Activated CD8-positive, alpha-beta memory T cell treated with anti-CD3 and anti-CD28 coated beads, Interleukin-2, amount 10 ng/mL, durations not matched to agents 7 days and 5 days (primary cell): ENCODE measurements around the gene BDNF. TPM values are rescaled to one million over a fixed set of nuclear protein-coding genes. Genes with fewer than 3 reads are reported as not detected.
"Not testable (repeated sequence)": the region's sequence is repeated elsewhere in the genome, so short reads cannot be mapped to it uniquely, and the experiment has no call there.

Experiments
- ATAC-seq: fragments of 150-1000 bp; cut with Tn5 transposase; one replicate; pipeline ENCODE4 v1.10.0; 2021; ENCODE audit warnings: moderate library complexity
- CTCF ChIA-PET: fragments of 350-600 bp; sonication (Branson Sonifier 250); formaldehyde crosslinking; loops from one replicate; lab custom pipeline; 2021; ENCODE audit warnings: antibody characterized with exemption; lab: Charles Lee
- DNase-seq: peaks from one replicate; pipeline ENCODE4 v3.0.0-alpha.2; 2020
- H3K27ac Mint-ChIP-seq: one replicate; pipeline ENCODE4 v1.8.0; 2021; ENCODE audit warnings: mild to moderate bottlenecking, mixed read lengths
- H3K27me3 Mint-ChIP-seq: one replicate; pipeline ENCODE4 v1.8.0; 2021; ENCODE audit warnings: mixed read lengths
- H3K36me3 Mint-ChIP-seq: one replicate; pipeline ENCODE4 v1.8.0; 2021; ENCODE audit warnings: mild to moderate bottlenecking, mixed read lengths
- H3K4me1 Mint-ChIP-seq: one replicate; pipeline ENCODE4 v1.8.0; 2021; ENCODE audit warnings: mixed read lengths
- H3K4me3 Mint-ChIP-seq: one replicate; pipeline ENCODE4 v1.8.0; 2021; ENCODE audit warnings: mild to moderate bottlenecking, moderate library complexity, mixed read lengths
- H3K9me3 Mint-ChIP-seq: one replicate; pipeline ENCODE4 v1.8.0; 2022; ENCODE audit warnings: low read depth, mixed read lengths
- total RNA-seq, 2 experiments: library from RNA; stranded (reverse); gene quantifications; one replicate each; pipeline ENCODE4 v1.2.3, GENCODE V29; 2021

The BDNF gene
- total RNA-seq, 2 experiments from 2014 or later, result not detected

DNA sequence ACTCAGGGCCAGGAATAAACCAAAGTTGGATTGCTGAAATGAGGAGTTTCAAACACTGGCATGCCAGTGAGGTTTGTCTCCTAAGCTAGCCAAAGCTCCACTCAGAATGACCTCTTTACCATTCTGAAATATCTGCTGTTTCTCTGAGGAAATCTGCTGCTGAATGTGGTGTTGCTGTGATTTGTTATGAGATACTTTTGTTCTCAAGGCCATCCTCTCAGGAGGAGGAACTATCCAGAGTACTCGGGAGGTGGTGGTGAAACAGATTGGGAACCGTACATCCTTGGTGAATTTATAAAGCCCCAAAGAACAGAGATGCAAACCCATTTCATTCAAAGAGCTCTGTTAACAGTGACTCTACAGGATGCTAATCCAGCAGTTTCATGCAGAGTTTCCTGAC lies 50.5 kb downstream of the BDNF start:
- no peak for DNase-seq
- Mint-ChIP-seq H3K27me3 (no peaks in the 10 kb centered on the region), H3K4me3 (no peak overlapping the region), H3K4me1 (no peaks in the 10 kb centered on the region), H3K9me3 (peaks cover 2% of the 10 kb centered on the region), H3K27ac (no peak overlapping the region), H3K36me3 (no peaks in the 10 kb centered on the region)
- CTCF ChIA-PET, result no interaction called here
- no peak for ATAC-seq

DNA sequence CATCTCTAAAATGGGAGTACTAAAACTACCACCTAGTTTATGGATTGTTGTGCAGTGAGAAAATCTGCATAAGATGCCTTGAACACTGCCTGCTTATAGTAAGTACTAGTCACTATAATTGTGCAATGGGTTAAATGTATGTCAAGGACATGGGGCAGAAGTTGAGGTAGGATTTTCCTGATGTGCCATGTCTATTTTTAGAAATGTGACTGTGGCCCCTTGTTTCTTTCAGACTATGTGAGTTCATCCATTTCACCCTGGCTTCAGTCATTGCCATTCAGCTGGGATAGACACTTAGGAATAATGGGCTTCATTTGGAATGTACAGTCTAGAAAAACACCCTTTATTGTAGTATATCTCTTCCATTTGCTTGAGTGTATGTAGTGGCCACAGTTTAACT lies 51.4 kb downstream of the BDNF start:
- CTCF ChIA-PET, result no interaction called here
- Mint-ChIP-seq H3K9me3 (peaks cover 2% of the 10 kb centered on the region), H3K27ac (no peak overlapping the region), H3K36me3 (no peaks in the 10 kb centered on the region), H3K27me3 (no peaks in the 10 kb centered on the region), H3K4me1 (no peaks in the 10 kb centered on the region), H3K4me3 (no peak overlapping the region)
- no peak for DNase-seq
- no peak for ATAC-seq

DNA sequence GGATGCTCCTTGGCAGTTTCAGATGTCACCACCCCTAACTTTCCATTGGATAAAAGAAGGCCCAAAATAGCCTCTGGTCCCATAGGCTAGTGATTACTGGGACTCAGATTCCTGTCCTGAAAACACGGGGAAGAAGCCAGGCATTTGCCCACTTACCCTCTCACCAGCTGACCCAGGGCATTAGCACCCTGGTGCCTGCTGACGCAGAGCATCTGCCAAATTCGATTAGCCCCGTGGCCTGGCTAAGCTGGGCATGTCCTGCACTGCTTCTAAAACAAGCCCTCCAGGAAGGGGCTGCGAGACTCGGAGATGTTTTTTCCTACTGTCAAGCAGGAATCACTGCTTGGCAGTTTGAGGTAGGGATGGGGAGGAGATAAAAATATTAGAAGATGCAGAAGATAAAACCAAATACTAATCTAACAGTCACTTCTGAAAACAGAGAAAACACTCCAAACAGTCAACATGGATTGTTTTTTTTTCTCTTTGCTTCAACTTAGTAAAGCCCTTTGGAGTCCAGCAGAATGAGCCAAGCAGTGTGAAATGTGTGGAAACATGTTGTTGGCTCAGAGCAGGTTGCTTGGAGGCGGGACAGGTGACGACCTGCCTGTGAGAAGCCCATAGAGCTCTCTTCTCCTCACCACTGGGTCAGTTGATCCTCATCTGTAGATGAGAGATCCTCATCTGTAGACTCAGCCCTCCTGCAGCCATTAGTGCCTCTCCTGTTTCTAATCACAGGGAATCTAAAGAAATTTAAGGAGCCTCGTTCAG lies 54.0 kb downstream of the BDNF start:
- no peak overlapping the region for H3K27ac Mint-ChIP-seq
- CTCF ChIA-PET, result no interaction called here

DNA sequence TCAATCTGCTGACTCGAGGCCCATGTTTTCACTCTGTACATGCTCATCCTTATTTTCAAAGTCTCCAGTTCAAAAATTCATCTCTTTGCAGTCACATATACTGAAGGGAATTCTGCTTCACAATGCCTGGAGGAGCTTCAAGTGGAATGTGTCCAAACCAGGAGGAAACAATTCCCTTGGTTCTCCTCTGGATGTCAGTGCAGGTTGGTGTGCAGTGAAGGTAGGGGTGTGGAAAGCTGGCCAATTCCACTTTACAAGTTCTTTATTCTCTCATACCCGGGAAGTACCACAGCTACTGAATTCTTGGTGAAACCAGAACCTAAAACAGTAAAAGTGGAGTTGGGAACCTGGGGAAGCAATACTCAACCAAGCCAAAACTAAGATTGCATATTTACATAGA lies 57.3 kb downstream of the BDNF start:
- H3K27ac Mint-ChIP-seq, result no peak overlapping the region
- no peaks in the 10 kb centered on the region for H3K36me3 Mint-ChIP-seq
- no peak for ATAC-seq
- H3K4me3 Mint-ChIP-seq, result no peak overlapping the region
- no peak for DNase-seq
- H3K4me1 Mint-ChIP-seq, result no peaks in the 10 kb centered on the region
- peaks cover 2% of the 10 kb centered on the region for H3K9me3 Mint-ChIP-seq
- H3K27me3 Mint-ChIP-seq, result no peaks in the 10 kb centered on the region
- CTCF ChIA-PET, result no interaction called here

More for the DNA sequence above, 54.0 kb downstream of the BDNF start:
- H3K4me3 Mint-ChIP-seq, result no peak overlapping the region
- ATAC-seq (no peak), DNase-seq (no peak)
- peaks cover 2% of the 10 kb centered on the region for H3K9me3 Mint-ChIP-seq
- no peaks in the 10 kb centered on the region for H3K4me1 Mint-ChIP-seq
- no peaks in the 10 kb centered on the region for H3K27me3 Mint-ChIP-seq
- no peaks in the 10 kb centered on the region for H3K36me3 Mint-ChIP-seq

DNA sequence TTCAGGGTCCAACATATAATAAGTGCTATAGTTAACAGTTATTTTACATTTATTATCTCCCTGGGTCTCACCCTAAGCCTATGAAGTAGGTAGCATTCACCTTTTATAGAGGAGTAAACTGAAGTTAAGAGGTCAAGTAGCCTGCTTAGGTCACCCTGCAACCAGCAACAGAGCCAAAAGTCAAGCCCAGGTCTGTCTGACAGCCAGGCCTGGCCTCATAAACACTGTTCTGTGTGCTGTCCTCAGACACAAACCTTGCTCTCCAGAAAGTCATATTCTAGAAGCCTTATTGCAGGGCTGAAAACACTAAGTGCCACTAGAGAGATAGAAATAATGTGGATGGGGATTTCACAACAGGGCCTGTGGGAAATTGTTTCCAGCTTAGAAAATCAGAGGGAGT lies 59.3 kb downstream of the BDNF start:
- no peaks in the 10 kb centered on the region for H3K36me3 Mint-ChIP-seq

DNA sequence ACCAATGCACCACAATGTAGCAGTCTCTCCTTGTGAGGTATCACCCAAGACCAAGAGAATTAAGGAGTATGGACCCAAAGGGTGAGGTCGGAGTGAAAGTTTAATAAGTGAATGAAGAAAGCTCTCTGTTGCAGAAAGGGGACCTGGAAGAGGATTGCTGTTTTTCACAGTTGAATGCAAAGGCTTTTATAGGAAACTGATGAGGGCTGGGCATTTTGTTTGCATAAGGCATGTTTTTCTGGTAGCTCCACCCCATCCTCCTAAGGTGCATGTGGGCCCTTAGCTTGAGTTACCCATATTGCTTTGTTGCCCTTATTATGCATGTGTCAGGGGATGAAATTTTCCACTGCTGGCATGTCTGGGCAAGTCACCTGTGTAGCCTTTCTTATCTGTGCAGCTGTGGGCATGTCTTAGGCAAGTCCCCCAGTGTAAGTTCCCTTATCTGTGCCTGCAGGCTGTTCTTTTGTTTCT lies 64.7 kb downstream of the BDNF start:
- Mint-ChIP-seq H3K4me3 (no peak overlapping the region), H3K27ac (no peak overlapping the region), H3K9me3 (peaks cover 6% of the 10 kb centered on the region), H3K27me3 (no peaks in the 10 kb centered on the region), H3K4me1 (no peaks in the 10 kb centered on the region), H3K36me3 (no peaks in the 10 kb centered on the region)
- ATAC-seq (no peak), DNase-seq (no peak)
- CTCF ChIA-PET, result no interaction called here

More for the DNA sequence above, 59.3 kb downstream of the BDNF start:
- no peak overlapping the region for H3K27ac Mint-ChIP-seq
- H3K27me3 Mint-ChIP-seq, result no peaks in the 10 kb centered on the region
- DNase-seq (no peak), ATAC-seq (no peak)
- CTCF ChIA-PET, result no interaction called here
- H3K9me3 Mint-ChIP-seq, result peaks cover 2% of the 10 kb centered on the region
- H3K4me3 Mint-ChIP-seq, result no peak overlapping the region
- no peaks in the 10 kb centered on the region for H3K4me1 Mint-ChIP-seq

DNA sequence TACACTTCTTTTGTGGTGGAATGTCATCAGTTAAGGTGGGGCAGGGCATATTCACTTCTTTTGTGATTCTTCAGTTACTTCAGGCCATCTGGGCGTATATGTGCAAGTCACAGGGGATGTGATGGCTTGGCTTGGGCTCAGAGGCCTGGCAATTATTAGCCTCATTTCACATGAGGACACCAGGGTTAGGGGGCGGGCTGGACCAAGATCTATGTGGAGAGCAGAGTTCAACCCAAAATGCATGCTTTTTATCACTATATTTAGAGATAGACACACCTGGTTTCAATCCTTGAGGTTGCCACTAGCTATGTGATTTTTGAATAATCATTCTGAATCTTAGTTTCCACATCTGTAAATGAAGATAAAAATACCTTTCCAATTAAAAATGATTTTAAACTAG lies 65.5 kb downstream of the BDNF start:
- H3K36me3 Mint-ChIP-seq, H3K4me3 Mint-ChIP-seq, H3K27ac Mint-ChIP-seq, DNase-seq, ATAC-seq, H3K9me3 Mint-ChIP-seq, CTCF ChIA-PET, H3K4me1 Mint-ChIP-seq, H3K27me3 Mint-ChIP-seq: not testable (repeated sequence)

DNA sequence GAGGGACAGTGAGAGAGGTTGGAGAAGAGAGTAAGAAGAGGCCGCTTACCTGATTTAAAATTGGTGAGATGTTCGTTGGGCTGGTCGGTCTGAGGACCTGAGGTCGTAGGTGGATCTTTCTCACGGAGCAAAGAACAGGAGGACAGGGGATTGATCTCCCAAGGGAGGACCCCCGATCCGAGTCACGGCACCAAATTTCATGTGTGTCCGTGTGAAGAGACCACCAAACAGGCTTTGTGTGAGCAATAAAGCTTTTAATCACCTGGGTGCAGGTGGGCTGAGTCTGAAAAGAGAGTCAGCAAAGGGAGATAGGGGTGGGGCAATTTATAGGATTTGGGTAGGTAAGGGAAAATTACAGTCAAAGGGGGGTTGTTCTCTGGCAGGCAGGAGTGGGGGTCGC lies 66.0 kb downstream of the BDNF start:
- H3K27me3 Mint-ChIP-seq, ATAC-seq, DNase-seq, H3K27ac Mint-ChIP-seq, H3K9me3 Mint-ChIP-seq, H3K4me1 Mint-ChIP-seq, CTCF ChIA-PET, H3K36me3 Mint-ChIP-seq, H3K4me3 Mint-ChIP-seq: not testable (repeated sequence)

DNA sequence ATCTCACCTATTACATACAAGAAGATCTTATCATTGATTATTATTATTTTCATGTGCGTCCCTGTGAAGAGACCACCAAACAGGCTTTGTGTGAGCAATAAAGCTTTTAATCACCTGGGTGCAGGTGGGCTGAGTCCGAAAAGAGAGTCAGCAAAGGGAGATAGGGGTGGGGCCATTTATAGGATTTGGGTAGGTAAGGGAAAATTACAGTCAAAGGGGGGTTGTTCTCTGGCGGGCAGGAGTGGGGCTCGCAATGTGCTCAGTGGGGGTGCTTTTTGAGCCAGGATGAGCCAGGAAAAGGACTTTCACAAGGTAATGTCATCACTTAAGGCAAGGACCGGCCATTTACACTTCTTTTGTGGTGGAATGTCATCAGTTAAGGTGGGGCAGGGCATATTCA lies 71.2 kb downstream of the BDNF start:
- H3K9me3 Mint-ChIP-seq, H3K4me1 Mint-ChIP-seq, H3K27ac Mint-ChIP-seq, H3K27me3 Mint-ChIP-seq, DNase-seq, H3K36me3 Mint-ChIP-seq, H3K4me3 Mint-ChIP-seq, ATAC-seq: not testable (repeated sequence)
- CTCF ChIA-PET, result interaction anchor here (0.5 kb wide), 1 partner anchor 11 kb away, joined by 3 read pairs; no protein-coding TSS in a partner anchor

DNA sequence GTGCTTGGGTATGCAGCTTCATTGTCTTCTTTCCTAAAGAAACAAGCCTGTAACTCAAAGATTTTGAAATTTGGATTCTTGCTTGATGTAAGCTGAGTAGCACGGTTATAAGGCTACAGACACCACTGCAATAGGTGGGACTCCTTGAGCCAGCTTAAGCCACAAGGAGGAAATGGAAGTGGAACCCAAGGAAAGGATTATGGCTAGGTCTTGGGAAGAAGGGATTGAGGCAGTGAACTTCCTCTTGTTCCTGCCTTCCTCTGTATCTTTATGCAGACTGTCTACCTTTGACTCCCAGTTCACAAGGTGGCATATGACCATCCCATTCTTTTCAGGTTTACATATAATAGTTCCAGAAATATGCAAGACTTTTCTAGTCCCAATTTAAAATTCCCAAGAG lies 72.3 kb downstream of the BDNF start:
- Mint-ChIP-seq H3K27me3 (no peaks in the 10 kb centered on the region), H3K9me3 (peaks cover 2% of the 10 kb centered on the region), H3K4me1 (no peaks in the 10 kb centered on the region), H3K36me3 (no peaks in the 10 kb centered on the region), H3K4me3 (no peak overlapping the region), H3K27ac (no peak overlapping the region)
- ATAC-seq (no peak), DNase-seq (no peak)
- CTCF ChIA-PET, result no interaction called here

DNA sequence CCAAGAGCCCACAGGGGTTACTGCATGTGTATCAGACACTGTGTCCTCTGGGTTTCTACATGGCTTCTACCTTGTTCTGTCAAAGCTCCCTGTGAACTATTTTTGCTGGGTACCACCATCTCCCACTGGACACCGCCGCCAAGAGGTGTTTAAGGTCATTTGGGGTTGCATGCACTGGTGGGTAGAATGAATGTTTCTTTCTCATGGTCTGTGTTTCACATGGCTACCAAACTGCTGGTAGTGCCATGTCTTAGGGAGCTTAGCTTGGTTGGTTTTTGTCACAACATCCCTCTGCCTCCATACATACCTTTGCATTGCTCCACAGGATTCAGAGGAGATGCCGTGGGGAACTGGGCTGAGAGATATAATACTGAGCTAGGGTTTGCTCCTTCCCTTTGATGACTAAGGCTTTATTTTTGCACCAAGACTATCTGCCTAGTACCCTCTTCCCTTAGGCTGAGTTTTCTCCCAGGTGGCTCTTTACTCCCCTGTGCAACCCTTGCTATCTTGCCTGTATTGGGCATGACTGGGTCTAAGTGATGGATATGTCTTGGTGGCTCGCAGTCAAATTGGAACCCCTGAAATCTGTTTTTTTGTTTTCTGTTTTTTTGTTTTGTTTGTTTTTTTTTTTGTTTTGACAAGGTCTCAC lies 73.2 kb downstream of the BDNF start:
- no peaks in the 10 kb centered on the region for H3K4me1 Mint-ChIP-seq
- H3K4me3 Mint-ChIP-seq, result no peak overlapping the region
- H3K36me3 Mint-ChIP-seq, result no peaks in the 10 kb centered on the region
- DNase-seq, result no peak
- H3K9me3 Mint-ChIP-seq, result no peaks in the 10 kb centered on the region
- H3K27ac Mint-ChIP-seq, result no peak overlapping the region
- ATAC-seq, result no peak
- H3K27me3 Mint-ChIP-seq, result no peaks in the 10 kb centered on the region
- CTCF ChIA-PET, result no interaction called here

DNA sequence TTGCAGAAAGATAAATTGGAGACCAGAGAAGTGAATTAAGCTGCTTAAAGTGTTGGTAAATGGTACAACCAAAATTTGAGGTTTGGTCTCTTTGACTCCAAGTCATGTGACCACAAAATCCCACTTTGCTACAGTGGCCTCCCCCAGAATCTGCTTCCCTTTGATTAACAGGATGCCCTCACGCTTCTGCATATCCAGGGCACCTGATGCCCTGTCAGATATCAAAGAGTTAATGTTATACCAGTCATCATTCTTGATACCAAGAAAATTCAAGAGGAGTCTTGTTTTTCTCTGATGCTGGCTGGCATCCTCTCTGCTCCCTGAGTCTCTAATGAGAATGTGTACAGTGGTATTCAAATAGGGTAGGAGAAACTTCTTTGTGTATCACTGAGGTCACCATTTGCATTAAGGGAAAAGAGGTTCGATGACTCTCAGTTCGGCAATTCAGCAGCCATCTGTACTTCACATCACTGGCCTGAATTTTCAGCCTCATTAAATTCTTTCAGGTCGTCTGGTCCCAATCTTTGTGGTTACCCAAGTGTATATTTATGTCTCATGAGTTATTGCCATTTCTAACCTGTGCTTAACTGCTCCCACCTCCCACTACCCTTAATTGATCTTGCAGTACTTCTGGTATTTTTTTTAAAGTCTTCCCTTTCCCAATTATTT lies 73.9 kb downstream of the BDNF start:
- DNase-seq (no peak), ATAC-seq (no peak)
- H3K27ac Mint-ChIP-seq, result no peak overlapping the region
- no peaks in the 10 kb centered on the region for H3K36me3 Mint-ChIP-seq
- H3K27me3 Mint-ChIP-seq, result no peaks in the 10 kb centered on the region
- CTCF ChIA-PET, result no interaction called here
- H3K9me3 Mint-ChIP-seq, result no peaks in the 10 kb centered on the region
- H3K4me3 Mint-ChIP-seq, result no peak overlapping the region
- H3K4me1 Mint-ChIP-seq, result no peaks in the 10 kb centered on the region

DNA sequence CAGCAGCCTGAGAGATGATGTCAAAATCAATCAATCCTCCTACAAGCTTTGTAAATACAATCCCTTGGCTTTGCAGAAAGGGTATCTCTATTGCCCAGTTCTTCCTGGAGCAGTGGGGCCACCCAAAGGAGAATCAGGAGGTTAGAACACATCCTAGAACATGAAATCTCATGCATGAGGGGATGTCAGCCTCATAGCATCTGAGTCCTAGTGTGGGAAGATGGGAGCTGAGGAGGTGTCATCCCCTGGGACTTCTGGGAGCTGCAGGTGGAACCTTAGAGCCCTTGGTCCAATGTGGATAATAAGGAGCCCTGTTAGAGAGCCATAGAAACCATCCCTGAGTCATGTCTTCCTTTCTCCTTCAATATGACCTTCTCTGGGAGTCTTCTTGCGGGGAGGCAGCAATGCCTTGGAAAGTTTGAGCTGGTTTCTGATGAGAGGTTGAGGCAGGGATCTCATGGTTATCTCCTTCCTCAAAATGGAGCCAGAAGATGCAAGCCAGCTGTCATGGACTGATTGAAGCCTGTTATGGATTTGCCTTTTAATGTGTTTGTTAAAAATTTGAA lies 74.8 kb downstream of the BDNF start:
- Mint-ChIP-seq H3K9me3 (no peaks in the 10 kb centered on the region), H3K36me3 (no peaks in the 10 kb centered on the region), H3K4me3 (no peak overlapping the region), H3K4me1 (no peaks in the 10 kb centered on the region), H3K27ac (no peak overlapping the region), H3K27me3 (no peaks in the 10 kb centered on the region)
- no peak for DNase-seq
- ATAC-seq, result no peak
- CTCF ChIA-PET, result no interaction called here
